GM18951 (cell line): Measurements from ENCODE around the gene TRAPPC10.
"Not testable (repeated sequence)": the region's sequence is repeated elsewhere in the genome, so short reads cannot be mapped to it uniquely, and the experiment has no call there.

ENCODE experiments used
- POLR2A ChIP-seq: IDR thresholded peaks from 4 replicates; pipeline ENCODE4 v1.6.1; 2011; ENCODE audit warnings: mild to moderate bottlenecking; ENCODE audit not compliant: insufficient read length, insufficient read depth; ENCODE audit errors: extremely low read depth
- in situ Hi-C: fragments of 300-500 bp; cut with MboI; formaldehyde crosslinking; loops from one replicate; pipeline ENCODE4 v1.12.0; 2022; ENCODE audit warnings: low sequenced_read_pairs, mixed read lengths, inconsistent platforms; ENCODE audit not compliant: unreplicated experiment

Gene TRAPPC10

GRCh38 chr21:44092211-44092610 lies 80.1 kb downstream of the TRAPPC10 start:
- TF ChIP-seq POLR2A, result no peak
- in situ Hi-C loops, result no loop called here

DNA sequence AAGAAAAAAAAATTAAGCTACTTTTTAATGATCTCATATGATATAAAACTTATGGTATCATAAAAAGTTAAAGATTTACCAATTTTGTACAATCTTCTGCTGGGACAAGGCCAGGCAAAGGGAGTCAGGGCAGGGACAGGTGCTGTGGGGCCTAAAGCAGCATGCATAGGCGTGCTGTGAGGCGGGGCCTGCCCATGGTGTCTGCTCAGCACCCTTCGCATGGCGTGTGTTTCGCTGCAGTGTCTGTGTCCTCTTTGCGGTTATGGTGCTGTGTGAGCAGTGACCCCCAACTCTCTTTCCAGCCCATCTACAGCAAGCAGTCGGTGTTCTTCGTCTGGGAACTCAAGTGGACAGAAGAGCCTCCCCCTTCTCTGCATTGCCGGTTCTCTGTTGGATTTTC lies 81.7 kb downstream of the TRAPPC10 start:
- no peak for TF ChIP-seq POLR2A
- in situ Hi-C loops, result no loop called here

DNA sequence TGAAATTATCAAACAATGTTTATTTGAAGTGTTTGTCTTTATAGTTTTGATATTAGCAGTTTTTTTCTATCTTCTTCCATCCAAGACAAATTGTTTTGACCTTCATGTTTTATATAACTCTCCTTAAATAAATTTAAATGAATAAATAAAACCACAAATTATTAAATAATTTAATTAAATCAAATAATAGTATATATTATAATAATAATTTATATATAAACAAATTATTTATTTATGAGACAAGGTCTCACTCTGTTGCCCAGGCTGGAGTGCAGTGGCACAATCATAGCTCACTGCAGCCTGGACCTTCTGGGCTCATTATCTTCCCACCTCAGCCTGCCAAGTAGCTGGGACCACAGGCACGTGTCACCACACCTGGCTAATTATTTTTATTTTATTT lies 82.7 kb downstream of the TRAPPC10 start:
- in situ Hi-C loops, result no loop called here
- TF ChIP-seq POLR2A, result no peak

GRCh38 chr21:44098507-44098906 lies 86.4 kb downstream of the TRAPPC10 start:
- in situ Hi-C loops, result not testable (repeated sequence)

DNA sequence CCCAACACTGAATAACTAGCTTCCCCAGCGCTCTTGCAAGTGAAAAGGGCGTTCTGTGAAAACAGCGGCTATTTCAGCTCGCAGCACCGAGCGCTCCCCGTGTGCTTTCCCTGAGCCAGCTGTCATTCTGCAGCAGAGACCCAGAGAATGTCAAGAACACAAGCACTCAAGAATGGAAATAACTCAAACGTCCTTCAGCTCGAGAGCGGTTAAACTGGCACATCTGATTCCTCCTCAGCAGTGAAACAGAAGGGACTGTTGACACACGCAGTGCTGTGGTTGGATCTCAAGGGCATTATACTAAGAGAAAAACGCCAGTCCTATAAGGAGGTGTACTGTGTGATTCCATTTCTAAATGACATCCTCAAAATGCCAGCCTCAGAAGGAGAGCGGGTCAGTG lies 86.9 kb downstream of the TRAPPC10 start:
- in situ Hi-C loops, result not testable (repeated sequence)

DNA sequence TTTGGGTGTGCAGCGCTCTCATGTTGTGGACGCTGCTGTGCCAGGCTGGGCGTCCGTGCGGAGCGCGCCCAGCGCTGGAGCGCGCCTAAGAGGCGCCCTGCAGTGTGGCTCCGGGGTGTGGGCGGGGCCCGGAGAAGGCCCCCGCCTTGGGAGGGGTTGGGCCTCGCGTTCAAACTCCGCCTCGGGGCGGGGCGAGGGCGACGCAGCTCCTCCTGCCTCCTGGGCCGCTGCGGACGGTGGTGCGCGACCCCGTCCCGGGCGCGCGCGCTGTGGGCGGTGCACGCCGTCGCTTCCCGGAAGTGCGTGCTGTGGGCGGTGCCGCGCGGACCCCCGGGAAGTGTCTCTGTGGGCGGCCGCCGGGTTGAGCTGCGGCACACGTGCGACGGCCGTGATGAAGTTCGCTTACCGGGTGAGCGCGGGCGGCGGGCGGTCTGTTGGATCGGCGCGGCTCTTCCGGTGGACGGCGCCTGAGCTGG lies 95.0 kb downstream of the TRAPPC10 start, which contains the start of gene PWP2:
Gene PWP2, plus strand, starts transcription at position 374 of the 476 bp plus-strand sequence. Its CDS starts 18 bp downstream, at position 392.
- in situ Hi-C loops, result not testable (repeated sequence)

DNA sequence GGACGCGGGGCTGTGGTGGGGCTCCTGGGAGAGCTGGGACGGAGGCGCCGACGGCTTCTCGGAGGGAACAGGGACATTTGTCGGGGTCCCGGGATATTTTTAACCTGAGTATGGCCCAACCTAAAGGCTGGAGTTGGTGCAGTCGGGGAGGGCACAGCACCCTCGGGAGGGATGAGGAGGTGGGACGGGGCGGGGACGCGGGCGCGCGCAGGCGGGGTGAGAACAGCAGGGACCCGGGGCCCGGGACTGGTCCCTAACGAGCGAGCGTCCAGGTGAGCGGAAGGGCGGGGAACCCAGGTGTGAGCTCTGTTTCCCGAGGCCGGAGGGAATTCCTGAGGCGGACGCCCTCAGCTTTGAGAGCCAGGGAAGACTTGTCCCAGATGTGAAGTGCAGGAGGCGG lies 95.5 kb downstream of the TRAPPC10 start:
- in situ Hi-C loops, result not testable (repeated sequence)

More for the DNA sequence above, 95.0 kb downstream of the TRAPPC10 start, which contains the start of gene PWP2:
- peak; percentile 23 for TF ChIP-seq POLR2A

DNA sequence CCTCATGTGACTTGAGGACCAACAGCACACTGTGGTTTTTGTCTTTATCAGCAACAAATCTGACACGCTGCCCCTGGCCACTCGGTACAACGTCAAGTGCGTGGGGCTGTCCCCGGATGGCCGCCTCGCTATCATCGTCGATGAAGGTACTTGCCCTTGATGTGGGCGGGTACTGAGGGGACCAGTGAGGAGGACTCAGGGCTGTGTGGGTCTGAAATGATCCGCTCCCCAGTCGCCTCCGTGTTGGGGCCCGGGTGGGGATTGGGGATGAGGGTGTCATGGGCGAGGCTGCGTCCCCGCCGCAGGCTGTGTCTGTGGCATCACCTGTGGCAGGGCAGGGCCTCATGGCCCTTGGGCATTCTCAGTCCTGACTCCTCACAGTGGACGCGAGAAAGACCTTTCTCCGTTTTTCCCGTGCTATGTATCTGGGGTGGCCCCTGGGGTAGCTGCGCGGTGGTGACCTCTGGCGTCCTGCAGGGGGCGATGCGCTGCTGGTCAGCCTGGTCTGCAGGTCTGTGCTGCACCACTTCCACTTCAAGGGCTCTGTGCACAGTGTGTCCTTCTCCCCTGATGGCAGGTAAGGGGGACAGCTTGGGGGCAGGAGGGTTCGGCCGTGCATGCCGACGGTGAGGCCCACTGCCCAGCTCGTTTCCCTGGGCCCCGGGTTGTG lies 101.7 kb downstream of the TRAPPC10 start:
- in situ Hi-C loops, result not testable (repeated sequence)

GRCh38 chr21:44122131-44122530 lies 110.0 kb downstream of the TRAPPC10 start:
- in situ Hi-C loops, result not testable (repeated sequence)

GRCh38 chr21:44127827-44128226 lies 115.7 kb downstream of the TRAPPC10 start:
- in situ Hi-C loops, result loop anchor here (25.0 kb wide), 1 partner anchor 159 kb away; the partner anchor contains the start of gene AIRE

GRCh38 chr21:44133715-44134057 lies 121.6 kb downstream of the TRAPPC10 start:
- in situ Hi-C loops, result loop anchor here (25.0 kb wide), 1 partner anchor 154 kb away; the partner anchor contains the start of gene AIRE

DNA sequence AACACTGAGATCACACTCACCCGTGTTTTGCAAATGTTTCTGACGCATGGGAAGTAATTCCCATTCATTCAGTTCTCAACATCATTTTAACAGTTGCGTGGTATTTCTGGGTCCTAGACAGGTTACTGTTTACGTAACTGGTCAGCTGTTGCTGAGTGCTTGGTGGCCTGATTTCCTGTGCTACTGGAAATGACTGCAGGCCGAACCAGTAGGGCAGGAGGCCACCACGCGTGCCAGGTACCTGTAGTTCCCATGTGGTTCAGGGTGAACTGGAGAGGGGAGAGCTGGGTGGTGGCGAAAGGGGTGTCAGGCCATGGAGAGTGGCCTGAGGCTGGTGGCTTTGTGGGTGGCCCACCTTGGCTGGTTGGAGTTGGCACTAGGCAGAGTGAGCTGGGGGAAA lies 122.6 kb downstream of the TRAPPC10 start:
- in situ Hi-C loops, result loop anchor here (25.0 kb wide), 1 partner anchor 153 kb away; the partner anchor contains the start of gene AIRE

- in situ Hi-C loops, result loop anchor here (25.0 kb wide), 1 partner anchor 149 kb away; the partner anchor contains the start of gene AIRE
These were observed 125.9 kb downstream of the TRAPPC10 start for GRCh38 chr21:44138039-44138438.

DNA sequence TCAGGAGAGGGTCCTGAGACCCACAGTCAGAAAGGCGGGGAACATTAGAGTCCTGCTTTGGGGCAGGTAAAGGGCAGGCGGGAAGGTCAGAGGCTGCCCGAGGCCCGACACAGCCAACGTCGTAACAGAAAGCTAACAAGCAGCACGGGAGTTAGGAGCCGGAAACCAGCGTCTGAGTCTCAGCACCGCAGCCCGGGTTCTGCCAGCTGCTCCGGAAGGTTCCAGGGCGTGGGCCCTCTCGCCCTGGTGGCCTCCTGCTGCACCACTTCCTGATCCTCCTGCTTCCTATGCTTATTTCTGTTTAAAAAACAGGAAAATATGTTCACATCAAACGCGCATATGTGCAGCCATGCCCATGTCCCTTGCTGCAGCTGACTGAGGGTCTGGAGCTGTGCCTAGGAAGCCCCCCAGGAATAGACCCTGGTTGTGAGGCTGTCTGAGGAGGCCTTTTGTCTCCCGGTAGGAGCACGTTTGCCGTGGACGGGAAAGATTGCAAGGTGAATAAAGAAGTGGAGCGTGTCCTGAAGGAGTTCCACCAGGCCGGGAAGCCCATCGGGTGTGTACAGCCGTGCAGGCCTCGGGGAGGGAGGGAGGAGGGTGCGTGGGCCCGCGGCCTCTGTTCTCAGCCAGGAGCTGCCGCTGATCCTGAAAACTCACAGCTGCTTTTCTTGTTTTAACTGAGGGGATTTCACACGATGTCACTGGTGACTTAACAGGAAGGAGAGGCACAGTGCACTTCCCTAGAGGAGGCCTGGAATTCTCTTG lies 127.9 kb downstream of the TRAPPC10 start:
- in situ Hi-C loops, result loop anchor here (25.0 kb wide), 1 partner anchor 147 kb away; the partner anchor contains the start of gene AIRE

DNA sequence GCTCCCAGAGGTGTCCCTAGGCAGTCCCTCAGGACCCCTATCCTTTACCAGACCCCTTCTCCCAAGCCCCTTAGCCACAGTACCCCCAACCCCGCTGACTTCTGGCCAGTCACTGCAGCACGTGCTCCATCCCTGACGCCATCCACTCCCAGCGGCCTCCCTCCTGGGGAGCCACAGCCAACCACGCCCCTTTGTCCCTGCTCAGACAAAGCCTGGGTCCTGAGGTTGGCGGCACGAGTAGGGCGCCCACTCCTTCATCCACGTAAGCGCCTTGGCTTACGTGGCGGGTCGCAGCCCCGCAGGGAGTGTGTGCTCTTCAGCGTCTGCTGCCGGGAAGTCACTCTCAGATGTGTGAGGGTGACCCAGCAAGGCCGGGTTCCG lies 128.4 kb downstream of the TRAPPC10 start:
- in situ Hi-C loops, result loop anchor here (25.0 kb wide), 1 partner anchor 147 kb away; the partner anchor contains the start of gene AIRE

- in situ Hi-C loops, result loop anchor here (25.0 kb wide), 1 partner anchor 145 kb away; the partner anchor contains the start of gene AIRE
These were observed 130.4 kb downstream of the TRAPPC10 start for GRCh38 chr21:44142470-44142869.

DNA sequence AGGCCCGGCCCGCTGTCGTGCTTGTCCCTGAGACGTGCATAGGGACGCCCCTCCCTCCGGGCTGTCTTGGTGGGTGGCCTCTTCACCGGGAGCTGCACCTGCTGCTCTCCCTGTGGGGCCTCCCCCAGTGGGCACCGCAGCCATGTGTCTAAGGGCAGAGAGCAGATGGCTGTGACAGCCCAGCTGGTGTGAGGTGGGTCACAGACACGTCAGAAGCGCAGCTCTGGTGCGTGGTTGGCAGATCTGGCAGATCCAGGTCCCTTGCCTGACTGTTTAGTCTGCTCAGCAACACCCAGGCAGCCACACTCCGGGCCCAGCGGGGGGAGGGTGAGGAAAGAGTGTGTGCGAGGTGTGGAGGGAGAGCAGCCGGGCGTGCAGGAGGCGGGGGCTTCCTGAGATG lies 131.3 kb downstream of the TRAPPC10 start:
- in situ Hi-C loops, result loop anchor here (25.0 kb wide), 1 partner anchor 144 kb away; the partner anchor contains the start of gene AIRE

DNA sequence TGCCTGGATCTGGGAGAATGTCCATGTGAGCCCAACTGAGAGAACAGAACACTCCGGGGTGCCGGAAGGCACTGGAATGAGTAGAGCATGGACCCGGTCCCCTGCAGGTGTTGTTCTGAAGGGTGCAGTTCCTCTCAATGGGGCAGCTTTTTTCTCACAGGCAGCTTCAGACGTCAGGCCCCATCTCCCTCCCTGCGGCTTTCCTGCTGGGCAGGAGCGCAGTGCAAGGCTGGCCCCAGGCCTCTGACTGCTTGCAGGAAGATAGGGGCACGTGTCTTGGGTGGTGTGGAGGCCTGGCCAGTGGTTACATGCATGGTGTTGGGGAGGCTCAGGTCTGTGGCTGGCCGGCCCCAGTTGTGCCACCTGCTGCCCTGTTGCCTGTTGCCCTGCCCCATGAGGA lies 131.9 kb downstream of the TRAPPC10 start:
- in situ Hi-C loops, result loop anchor here (25.0 kb wide), 1 partner anchor 143 kb away; the partner anchor contains the start of gene AIRE

GRCh38 chr21:44144784-44145602 lies 132.9 kb downstream of the TRAPPC10 start:
- in situ Hi-C loops, result loop anchor here (25.0 kb wide), 1 partner anchor 142 kb away; the partner anchor contains the start of gene AIRE
